IPS-18a (cell line): Measurements from ENCODE around the gene TRMT61A.
"Not testable (repeated sequence)": the region's sequence is repeated elsewhere in the genome, so short reads cannot be mapped to it uniquely, and the experiment has no call there.

Experiments
- H3K27ac ChIP-seq: one replicate; pipeline ENCODE4 v1.5.1; 2013; ENCODE audit warnings: low read length
- H3K27me3 ChIP-seq: one replicate; pipeline ENCODE4 v1.6.1; 2013; ENCODE audit warnings: mild to moderate bottlenecking, low read length; ENCODE audit not compliant: control insufficient read depth, insufficient read depth
- H3K36me3 ChIP-seq: one replicate; pipeline ENCODE4 v1.6.1; 2013; ENCODE audit warnings: low read depth, low read length; ENCODE audit not compliant: control insufficient read depth
- H3K4me1 ChIP-seq: one replicate; pipeline ENCODE4 v1.6.1; 2013; ENCODE audit warnings: low read depth, low read length; ENCODE audit not compliant: control insufficient read depth
- H3K4me3 ChIP-seq: one replicate; pipeline ENCODE4 v1.5.1; 2013; ENCODE audit warnings: low read length
- H3K9ac ChIP-seq: one replicate; pipeline ENCODE4 v1.6.1; 2013; ENCODE audit warnings: mild to moderate bottlenecking, low read length, moderate library complexity
- H3K9me3 ChIP-seq: one replicate; pipeline ENCODE4 v1.6.1; 2013; ENCODE audit warnings: low read depth, low read length; ENCODE audit not compliant: control insufficient read depth

The TRMT61A gene

GRCh38 chr14:103510724-103511693, 18.0 kb upstream of the TRMT61A start:
- H3K9me3 ChIP-seq = no peaks in the 10 kb centered on the region
- H3K4me1 ChIP-seq = no peaks in the 10 kb centered on the region
- H3K27ac ChIP-seq = no peak overlapping the region
- no peaks in the 10 kb centered on the region for H3K27me3 ChIP-seq
- H3K4me3 ChIP-seq = no peak overlapping the region
- peaks cover 13% of the 10 kb centered on the region for H3K36me3 ChIP-seq
- no peak overlapping the region for H3K9ac ChIP-seq

GRCh38 chr14:103512180-103512579, 16.8 kb upstream of the TRMT61A start:
- H3K4me3 ChIP-seq, H3K27me3 ChIP-seq, H3K4me1 ChIP-seq, H3K9me3 ChIP-seq, H3K9ac ChIP-seq, H3K27ac ChIP-seq: not testable (repeated sequence)
- peaks cover 12% of the 10 kb centered on the region for H3K36me3 ChIP-seq

- H3K27ac ChIP-seq = no peak overlapping the region
- no peak overlapping the region for H3K9ac ChIP-seq
Measured at GRCh38 chr14:103512701-103513611, 16.0 kb upstream of the TRMT61A start.

DNA sequence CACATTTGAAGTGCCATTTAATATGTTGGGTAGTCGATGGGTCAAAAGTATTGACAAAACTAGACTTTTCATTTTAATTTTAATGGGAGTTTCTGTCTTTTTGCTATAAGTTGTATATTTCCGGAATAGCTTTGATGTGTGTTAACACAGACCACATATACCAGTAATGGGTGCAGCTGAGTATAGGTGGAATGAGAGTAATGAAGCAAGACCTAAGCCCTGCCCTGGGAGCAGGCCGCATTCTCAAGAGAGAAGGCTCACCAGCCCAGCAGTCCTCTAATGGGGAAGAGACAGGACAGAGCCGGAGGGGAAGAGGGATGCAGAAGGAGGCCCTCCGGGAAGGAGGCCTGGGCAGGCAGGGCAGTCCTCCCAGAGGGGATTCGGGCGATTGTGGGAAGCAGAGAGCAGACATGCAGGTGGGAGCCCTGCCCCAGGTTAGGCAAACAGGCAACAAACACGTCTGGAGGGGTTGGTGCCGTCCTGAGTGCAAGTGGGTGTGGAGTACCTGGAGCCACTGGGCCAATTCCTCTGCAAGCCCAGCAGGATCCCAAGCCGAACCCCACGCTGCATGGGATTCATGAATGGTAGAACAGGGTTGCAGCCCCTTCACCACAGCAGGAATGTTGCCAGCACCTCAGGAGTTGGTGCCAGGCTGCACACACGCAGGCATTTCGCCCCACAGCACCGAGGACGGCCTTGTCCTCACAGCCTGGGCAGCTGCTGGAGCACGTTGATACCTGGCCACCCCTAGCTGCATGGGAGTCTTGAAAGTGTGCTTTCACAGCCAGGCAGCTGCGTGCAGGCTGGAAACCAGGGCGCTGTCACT, 14.2 kb upstream of the TRMT61A start:
- Histone ChIP-seq H3K9me3 (no peaks in the 10 kb centered on the region), H3K9ac (no peak overlapping the region), H3K4me1 (peaks cover 3% of the 10 kb centered on the region), H3K27ac (no peak overlapping the region), H3K27me3 (no peaks in the 10 kb centered on the region), H3K4me3 (no peak overlapping the region), H3K36me3 (peaks cover 6% of the 10 kb centered on the region)

More at GRCh38 chr14:103512701-103513611, 16.0 kb upstream of the TRMT61A start:
- Histone ChIP-seq H3K36me3 (peaks cover 4% of the 10 kb centered on the region), H3K27me3 (no peaks in the 10 kb centered on the region), H3K4me1 (no peaks in the 10 kb centered on the region), H3K9me3 (no peaks in the 10 kb centered on the region), H3K4me3 (no peak overlapping the region)

GRCh38 chr14:103516426-103517173, 12.4 kb upstream of the TRMT61A start:
- no peak overlapping the region for H3K27ac ChIP-seq
- no peaks in the 10 kb centered on the region for H3K27me3 ChIP-seq
- H3K9ac ChIP-seq = no peak overlapping the region
- no peaks in the 10 kb centered on the region for H3K9me3 ChIP-seq
- peaks cover 3% of the 10 kb centered on the region for H3K4me1 ChIP-seq
- H3K36me3 ChIP-seq = peaks cover 12% of the 10 kb centered on the region
- no peak overlapping the region for H3K4me3 ChIP-seq

GRCh38 chr14:103517174-103517566, 11.8 kb upstream of the TRMT61A start:
- Histone ChIP-seq H3K4me1 (peaks cover 3% of the 10 kb centered on the region), H3K27ac (no peak overlapping the region), H3K4me3 (no peak overlapping the region), H3K9me3 (no peaks in the 10 kb centered on the region), H3K27me3 (no peaks in the 10 kb centered on the region), H3K36me3 (peaks cover 12% of the 10 kb centered on the region), H3K9ac (no peak overlapping the region)

DNA sequence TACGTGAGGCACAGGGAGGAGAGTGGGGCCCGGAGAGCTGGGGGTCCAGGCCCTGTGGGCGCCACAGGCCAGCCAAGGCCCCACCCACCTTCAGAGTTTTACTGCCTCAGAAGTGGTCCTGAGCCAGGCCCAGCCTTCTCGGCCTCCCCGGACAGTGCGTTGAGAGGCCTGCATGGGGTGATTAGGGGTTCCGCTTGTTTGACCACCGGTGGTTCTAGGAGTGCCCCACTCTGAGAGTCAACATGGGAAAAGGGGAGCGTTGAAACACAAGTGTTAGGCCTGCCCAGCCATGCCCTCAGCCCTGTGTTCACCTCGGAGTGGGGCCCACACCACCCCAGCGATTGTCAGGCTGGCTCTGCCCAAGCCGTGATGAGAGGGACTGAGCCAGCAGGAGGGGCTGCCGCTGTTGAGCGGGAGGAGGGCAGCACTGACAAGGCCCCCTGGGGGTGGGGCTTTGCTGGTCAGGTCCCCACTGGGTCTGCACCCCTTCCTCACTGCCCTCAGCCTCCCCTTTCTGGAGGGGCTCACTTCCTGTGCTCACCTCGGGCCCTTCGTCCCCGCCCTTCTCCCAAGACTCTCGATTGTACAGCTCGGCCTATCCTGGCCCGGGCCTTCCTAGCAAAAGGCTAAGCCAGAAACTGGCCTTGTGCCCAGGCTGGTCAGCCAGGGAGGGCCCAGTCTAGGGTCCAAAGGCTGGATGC, 11.1 kb upstream of the TRMT61A start:
- Histone ChIP-seq H3K4me3 (no peak overlapping the region), H3K27ac (no peak overlapping the region), H3K36me3 (peaks cover 12% of the 10 kb centered on the region), H3K9ac (no peak overlapping the region), H3K27me3 (peaks cover under 1% of the 10 kb centered on the region), H3K4me1 (peaks cover 3% of the 10 kb centered on the region), H3K9me3 (no peaks in the 10 kb centered on the region)

DNA sequence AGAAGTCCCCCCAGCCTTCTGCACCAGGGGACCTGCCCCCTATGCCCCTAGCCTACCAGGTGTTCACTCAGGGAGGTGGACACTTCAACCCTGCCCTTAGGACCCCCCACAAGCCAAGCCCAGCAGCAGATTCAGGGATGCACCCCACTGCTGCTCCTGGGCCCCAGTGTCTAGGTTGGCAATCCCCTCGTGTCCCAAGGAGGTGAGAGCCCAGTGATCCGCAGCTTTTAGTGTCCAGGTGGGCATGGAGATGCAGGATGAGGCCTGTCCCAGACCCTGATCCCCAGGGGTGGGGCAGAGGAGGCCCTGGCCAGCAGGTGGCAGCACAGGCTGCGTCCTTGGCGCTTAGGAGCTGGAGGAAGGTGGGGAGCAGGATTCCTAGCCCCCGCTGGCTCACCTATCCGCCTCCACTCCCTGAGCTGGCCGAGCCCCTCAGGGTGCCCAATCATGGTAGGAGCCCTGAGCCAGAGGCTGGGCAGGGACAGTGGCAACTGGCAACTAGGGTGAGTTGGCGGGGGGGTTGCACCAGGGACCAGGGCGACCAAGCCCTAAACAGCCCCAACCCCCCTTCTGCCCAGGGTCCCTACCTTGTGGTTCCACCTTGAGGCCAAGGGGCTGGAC, 10.5 kb upstream of the TRMT61A start:
- H3K9me3 ChIP-seq = no peaks in the 10 kb centered on the region
- no peak overlapping the region for H3K9ac ChIP-seq
- H3K4me3 ChIP-seq = no peak overlapping the region
- peaks cover 12% of the 10 kb centered on the region for H3K36me3 ChIP-seq
- H3K27ac ChIP-seq = no peak overlapping the region
- H3K27me3 ChIP-seq = peaks cover 7% of the 10 kb centered on the region
- H3K4me1 ChIP-seq = peaks cover 3% of the 10 kb centered on the region

GRCh38 chr14:103519043-103519836, 9.8 kb upstream of the TRMT61A start:
- Histone ChIP-seq H3K4me3 (no peak overlapping the region), H3K27ac (no peak overlapping the region), H3K9ac (no peak overlapping the region)

More at GRCh38 chr14:103519043-103519836, 9.8 kb upstream of the TRMT61A start:
- H3K9me3 ChIP-seq = no peaks in the 10 kb centered on the region
- peaks cover 3% of the 10 kb centered on the region for H3K4me1 ChIP-seq
- peaks cover 12% of the 10 kb centered on the region for H3K36me3 ChIP-seq
- peaks cover 15% of the 10 kb centered on the region for H3K27me3 ChIP-seq
